ENCODE results near the gene CPSF3.

- TF ChIP-seq CTCF (IDR thresholded peaks at IDR 0.05) (no peak), POLR2A (IDR thresholded peaks at IDR 0.05) (no peak)
Observed at GRCh38 chr2:9415516-9416169, 7.8 kb upstream of the CPSF3 start.
